ENCODE measurements around the gene RAD50. TPM values are rescaled to one million over a fixed set of nuclear protein-coding genes. Genes with fewer than 3 reads are reported as not detected.

The RAD50 gene
- total and polyA plus RNA-seq, 2 donors (not counting 1 experiment from before 2014, with no cell fraction given), result 21.5 to 35.7 TPM

DNA sequence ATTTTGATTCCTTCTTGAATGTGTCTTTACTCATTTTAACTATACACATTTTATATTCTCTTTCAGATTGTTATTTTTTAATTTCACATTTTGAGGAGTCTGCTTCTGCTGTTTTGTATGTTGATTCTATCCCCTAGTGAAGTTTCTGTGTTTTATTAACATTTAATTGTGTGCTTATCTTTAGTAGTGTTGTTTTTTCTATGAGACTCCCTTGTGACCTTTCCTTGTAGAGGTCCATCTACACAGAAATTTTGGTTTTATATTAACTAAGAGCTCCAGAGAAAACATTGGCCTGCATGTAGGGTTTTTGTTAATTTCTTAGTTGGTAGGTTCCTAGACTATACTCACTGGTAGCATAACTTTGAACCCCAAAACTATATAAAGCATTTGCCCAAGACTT lies 65.8 kb downstream of the RAD50 start:
- Histone ChIP-seq H3K4me2 (ENCODE audit: extremely low read depth, insufficient read depth, low read length) (no peak overlapping the region), H3K36me3 (ENCODE audit: control insufficient read depth, insufficient read depth, low read length) (no peaks in the 10 kb centered on the region), H3K27ac (ENCODE audit: insufficient read depth, low read length) (no peak overlapping the region), H3K9me3 (ENCODE audit: control insufficient read depth, insufficient read depth, low read depth, low read length) (no peaks in the 10 kb centered on the region), H2AFZ (ENCODE audit: low read length) (no peak overlapping the region), H3K4me1 (ENCODE audit: control insufficient read depth, extremely low read depth, insufficient read depth, low read length) (no peaks in the 10 kb centered on the region), H3K79me2 (ENCODE audit: control insufficient read depth, insufficient read depth, low read length) (no peaks in the 10 kb centered on the region), H4K20me1 (ENCODE audit: control insufficient read depth, extremely low read depth, insufficient read depth, low read length) (no peaks in the 10 kb centered on the region), H3K9ac (ENCODE audit: insufficient read depth, low read length) (no peak overlapping the region), H3K4me3 (replicated peaks in 1 of 4; ENCODE audit: control extremely low read depth in 1 of 4, insufficient read depth in 1 of 4, low read depth in 3 of 4, low read length in 4 of 4) (no peak overlapping the region), H3K27me3 (ENCODE audit: control insufficient read depth, insufficient read depth, low read length) (no peaks in the 10 kb centered on the region)
- TF ChIP-seq, protein P1, sequence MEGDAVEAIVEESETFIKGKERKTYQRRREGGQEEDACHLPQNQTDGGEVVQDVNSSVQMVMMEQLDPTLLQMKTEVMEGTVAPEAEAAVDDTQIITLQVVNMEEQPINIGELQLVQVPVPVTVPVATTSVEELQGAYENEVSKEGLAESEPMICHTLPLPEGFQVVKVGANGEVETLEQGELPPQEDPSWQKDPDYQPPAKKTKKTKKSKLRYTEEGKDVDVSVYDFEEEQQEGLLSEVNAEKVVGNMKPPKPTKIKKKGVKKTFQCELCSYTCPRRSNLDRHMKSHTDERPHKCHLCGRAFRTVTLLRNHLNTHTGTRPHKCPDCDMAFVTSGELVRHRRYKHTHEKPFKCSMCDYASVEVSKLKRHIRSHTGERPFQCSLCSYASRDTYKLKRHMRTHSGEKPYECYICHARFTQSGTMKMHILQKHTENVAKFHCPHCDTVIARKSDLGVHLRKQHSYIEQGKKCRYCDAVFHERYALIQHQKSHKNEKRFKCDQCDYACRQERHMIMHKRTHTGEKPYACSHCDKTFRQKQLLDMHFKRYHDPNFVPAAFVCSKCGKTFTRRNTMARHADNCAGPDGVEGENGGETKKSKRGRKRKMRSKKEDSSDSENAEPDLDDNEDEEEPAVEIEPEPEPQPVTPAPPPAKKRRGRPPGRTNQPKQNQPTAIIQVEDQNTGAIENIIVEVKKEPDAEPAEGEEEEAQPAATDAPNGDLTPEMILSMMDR (conservative IDR thresholded peaks at IDR 0.05 in 1 of 2, IDR thresholded peaks at IDR 0.05 in 1 of 2; ENCODE audit: low read depth in 1 of 2, low read length in 2 of 2), result no peak
- no peak for TF ChIP-seq EZH2 (IDR thresholded peaks at IDR 0.05; ENCODE audit: low read length, missing control alignments)
- DNase-seq (ENCODE audit: low read depth in 2 of 2), result no peak

DNA sequence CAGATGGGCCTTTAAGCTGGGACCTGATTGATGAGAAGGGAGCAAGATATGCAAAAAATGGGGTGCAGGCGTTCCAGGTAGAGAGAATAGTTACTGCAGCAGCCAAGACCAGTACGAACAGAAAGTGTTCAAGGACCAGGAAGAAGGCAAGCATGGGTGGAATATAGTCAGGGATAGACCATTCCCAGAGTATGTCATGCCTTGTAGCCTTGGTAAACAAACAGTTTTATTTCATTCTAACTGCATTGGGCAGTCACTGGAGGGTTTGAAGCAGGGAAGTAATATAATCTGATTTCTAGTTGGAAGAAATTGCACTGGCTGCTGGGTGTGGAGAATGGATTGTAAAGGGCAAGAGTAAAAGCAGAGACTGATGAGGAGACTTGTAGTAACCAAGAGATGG lies 70.7 kb downstream of the RAD50 start:
- TF ChIP-seq EZH2 (IDR thresholded peaks at IDR 0.05; ENCODE audit: low read length, missing control alignments), result no peak
- TF ChIP-seq, protein P1 (conservative IDR thresholded peaks at IDR 0.05 in 1 of 2, IDR thresholded peaks at IDR 0.05 in 1 of 2; ENCODE audit: low read depth in 1 of 2, low read length in 2 of 2), result no peak
- no peaks in the 10 kb centered on the region for H3K4me1 ChIP-seq (ENCODE audit: control insufficient read depth, extremely low read depth, insufficient read depth, low read length)
- no peaks in the 10 kb centered on the region for H3K27me3 ChIP-seq (ENCODE audit: control insufficient read depth, insufficient read depth, low read length)
- no peak overlapping the region for H3K27ac ChIP-seq (ENCODE audit: insufficient read depth, low read length)
- no peak for DNase-seq (ENCODE audit: low read depth in 2 of 2)
- no peak overlapping the region for H2AFZ ChIP-seq (ENCODE audit: low read length)
- no peaks in the 10 kb centered on the region for H3K79me2 ChIP-seq (ENCODE audit: control insufficient read depth, insufficient read depth, low read length)
- H3K4me2 ChIP-seq (ENCODE audit: extremely low read depth, insufficient read depth, low read length), result no peak overlapping the region
- no peak overlapping the region for H3K4me3 ChIP-seq (replicated peaks in 1 of 4; ENCODE audit: control extremely low read depth in 1 of 4, insufficient read depth in 1 of 4, low read depth in 3 of 4, low read length in 4 of 4)
- H3K36me3 ChIP-seq (ENCODE audit: control insufficient read depth, insufficient read depth, low read length), result no peaks in the 10 kb centered on the region
- no peak overlapping the region for H3K9ac ChIP-seq (ENCODE audit: insufficient read depth, low read length)
- H3K9me3 ChIP-seq (ENCODE audit: control insufficient read depth, insufficient read depth, low read depth, low read length), result no peaks in the 10 kb centered on the region
- no peaks in the 10 kb centered on the region for H4K20me1 ChIP-seq (ENCODE audit: control insufficient read depth, extremely low read depth, insufficient read depth, low read length)

DNA sequence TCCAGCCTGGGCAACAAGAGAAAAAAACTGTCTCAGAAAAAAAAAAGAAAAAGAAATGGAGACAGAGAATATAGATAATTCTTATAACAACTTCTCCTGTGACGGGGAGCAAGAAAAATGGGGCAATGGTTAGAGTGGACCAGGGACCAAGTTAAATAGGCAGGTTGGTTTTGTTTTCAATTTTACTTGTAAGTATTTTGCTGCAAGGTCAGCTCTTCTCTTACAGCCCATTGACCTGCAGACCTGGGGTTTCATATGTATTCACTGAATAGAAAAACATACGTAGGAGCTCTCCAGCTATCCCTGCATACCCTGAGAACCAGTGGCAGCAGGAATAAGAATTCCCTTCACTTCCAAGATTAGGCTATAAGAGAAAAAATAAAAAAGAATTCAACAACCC lies 72.0 kb downstream of the RAD50 start:
- Histone ChIP-seq H3K4me2 (ENCODE audit: extremely low read depth, insufficient read depth, low read length) (no peak overlapping the region), H3K4me1 (ENCODE audit: control insufficient read depth, extremely low read depth, insufficient read depth, low read length) (no peaks in the 10 kb centered on the region), H3K27me3 (ENCODE audit: control insufficient read depth, insufficient read depth, low read length) (no peaks in the 10 kb centered on the region), H3K27ac (ENCODE audit: insufficient read depth, low read length) (no peak overlapping the region), H4K20me1 (ENCODE audit: control insufficient read depth, extremely low read depth, insufficient read depth, low read length) (no peaks in the 10 kb centered on the region), H2AFZ (ENCODE audit: low read length) (no peak overlapping the region), H3K9me3 (ENCODE audit: control insufficient read depth, insufficient read depth, low read depth, low read length) (no peaks in the 10 kb centered on the region), H3K9ac (ENCODE audit: insufficient read depth, low read length) (no peak overlapping the region), H3K79me2 (ENCODE audit: control insufficient read depth, insufficient read depth, low read length) (no peaks in the 10 kb centered on the region), H3K4me3 (replicated peaks in 1 of 4; ENCODE audit: control extremely low read depth in 1 of 4, insufficient read depth in 1 of 4, low read depth in 3 of 4, low read length in 4 of 4) (no peak overlapping the region), H3K36me3 (ENCODE audit: control insufficient read depth, insufficient read depth, low read length) (no peaks in the 10 kb centered on the region)
- no peak for TF ChIP-seq EZH2 (IDR thresholded peaks at IDR 0.05; ENCODE audit: low read length, missing control alignments)
- TF ChIP-seq, protein P1 (conservative IDR thresholded peaks at IDR 0.05 in 1 of 2, IDR thresholded peaks at IDR 0.05 in 1 of 2; ENCODE audit: low read depth in 1 of 2, low read length in 2 of 2), result no peak
- no peak for DNase-seq (ENCODE audit: low read depth in 2 of 2)

Measured in fibroblast of lung (primary cell).